ENCODE measurements around the gene AHCTF1.

DNA sequence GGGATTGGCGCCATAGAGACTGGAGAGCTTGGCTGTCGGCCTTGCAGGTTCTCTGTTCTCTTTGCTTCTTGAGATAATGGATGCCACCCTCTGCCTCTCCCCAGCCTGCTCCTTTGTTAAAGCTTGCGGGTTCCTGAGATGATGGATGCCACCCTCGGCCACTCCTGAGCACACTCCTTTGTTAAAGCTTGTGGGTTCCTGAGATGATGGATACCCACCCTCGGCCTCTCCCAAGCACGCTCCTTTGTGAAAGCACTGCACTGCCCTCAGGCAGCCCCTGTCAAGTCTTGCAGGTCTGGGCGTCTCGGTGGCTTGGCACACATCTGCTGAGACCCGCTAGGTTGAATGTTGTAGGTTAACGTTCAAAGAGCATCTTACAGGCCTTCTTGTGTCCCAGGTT is 131.0 kb downstream of the AHCTF1 start:
- TF ChIP-seq, protein P1, sequence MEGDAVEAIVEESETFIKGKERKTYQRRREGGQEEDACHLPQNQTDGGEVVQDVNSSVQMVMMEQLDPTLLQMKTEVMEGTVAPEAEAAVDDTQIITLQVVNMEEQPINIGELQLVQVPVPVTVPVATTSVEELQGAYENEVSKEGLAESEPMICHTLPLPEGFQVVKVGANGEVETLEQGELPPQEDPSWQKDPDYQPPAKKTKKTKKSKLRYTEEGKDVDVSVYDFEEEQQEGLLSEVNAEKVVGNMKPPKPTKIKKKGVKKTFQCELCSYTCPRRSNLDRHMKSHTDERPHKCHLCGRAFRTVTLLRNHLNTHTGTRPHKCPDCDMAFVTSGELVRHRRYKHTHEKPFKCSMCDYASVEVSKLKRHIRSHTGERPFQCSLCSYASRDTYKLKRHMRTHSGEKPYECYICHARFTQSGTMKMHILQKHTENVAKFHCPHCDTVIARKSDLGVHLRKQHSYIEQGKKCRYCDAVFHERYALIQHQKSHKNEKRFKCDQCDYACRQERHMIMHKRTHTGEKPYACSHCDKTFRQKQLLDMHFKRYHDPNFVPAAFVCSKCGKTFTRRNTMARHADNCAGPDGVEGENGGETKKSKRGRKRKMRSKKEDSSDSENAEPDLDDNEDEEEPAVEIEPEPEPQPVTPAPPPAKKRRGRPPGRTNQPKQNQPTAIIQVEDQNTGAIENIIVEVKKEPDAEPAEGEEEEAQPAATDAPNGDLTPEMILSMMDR (conservative IDR thresholded peaks at IDR 0.05; ENCODE audit: low read depth in 2 of 2) = no peak
- no peak for TF ChIP-seq POLR2AphosphoS5 (IDR thresholded peaks at IDR 0.05; ENCODE audit: low read depth)
- TF ChIP-seq, protein P2, sequence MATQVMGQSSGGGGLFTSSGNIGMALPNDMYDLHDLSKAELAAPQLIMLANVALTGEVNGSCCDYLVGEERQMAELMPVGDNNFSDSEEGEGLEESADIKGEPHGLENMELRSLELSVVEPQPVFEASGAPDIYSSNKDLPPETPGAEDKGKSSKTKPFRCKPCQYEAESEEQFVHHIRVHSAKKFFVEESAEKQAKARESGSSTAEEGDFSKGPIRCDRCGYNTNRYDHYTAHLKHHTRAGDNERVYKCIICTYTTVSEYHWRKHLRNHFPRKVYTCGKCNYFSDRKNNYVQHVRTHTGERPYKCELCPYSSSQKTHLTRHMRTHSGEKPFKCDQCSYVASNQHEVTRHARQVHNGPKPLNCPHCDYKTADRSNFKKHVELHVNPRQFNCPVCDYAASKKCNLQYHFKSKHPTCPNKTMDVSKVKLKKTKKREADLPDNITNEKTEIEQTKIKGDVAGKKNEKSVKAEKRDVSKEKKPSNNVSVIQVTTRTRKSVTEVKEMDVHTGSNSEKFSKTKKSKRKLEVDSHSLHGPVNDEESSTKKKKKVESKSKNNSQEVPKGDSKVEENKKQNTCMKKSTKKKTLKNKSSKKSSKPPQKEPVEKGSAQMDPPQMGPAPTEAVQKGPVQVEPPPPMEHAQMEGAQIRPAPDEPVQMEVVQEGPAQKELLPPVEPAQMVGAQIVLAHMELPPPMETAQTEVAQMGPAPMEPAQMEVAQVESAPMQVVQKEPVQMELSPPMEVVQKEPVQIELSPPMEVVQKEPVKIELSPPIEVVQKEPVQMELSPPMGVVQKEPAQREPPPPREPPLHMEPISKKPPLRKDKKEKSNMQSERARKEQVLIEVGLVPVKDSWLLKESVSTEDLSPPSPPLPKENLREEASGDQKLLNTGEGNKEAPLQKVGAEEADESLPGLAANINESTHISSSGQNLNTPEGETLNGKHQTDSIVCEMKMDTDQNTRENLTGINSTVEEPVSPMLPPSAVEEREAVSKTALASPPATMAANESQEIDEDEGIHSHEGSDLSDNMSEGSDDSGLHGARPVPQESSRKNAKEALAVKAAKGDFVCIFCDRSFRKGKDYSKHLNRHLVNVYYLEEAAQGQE (IDR thresholded peaks at IDR 0.05; ENCODE audit: unreplicated experiment) = no peak
- no peak for TF ChIP-seq EZH2phosphoT487 (IDR thresholded peaks at IDR 0.05; ENCODE audit: unreplicated experiment)
- TF ChIP-seq EZH2 (IDR thresholded peaks at IDR 0.05; ENCODE audit: low read depth, unreplicated experiment) = no peak
- no peak for TF ChIP-seq STAT1 (IDR thresholded peaks at IDR 0.05; ENCODE audit: unreplicated experiment)
- no peak for TF ChIP-seq ZNF114 (CRISPR knock-in tag; IDR thresholded peaks at IDR 0.05)
- no peak for TF ChIP-seq JUNB (IDR thresholded peaks at IDR 0.05; ENCODE audit: unreplicated experiment)
- no peak for TF ChIP-seq CREB1 (CRISPR knock-in tag; IDR thresholded peaks at IDR 0.05; ENCODE audit: low read depth)
- no peak for TF ChIP-seq ZNF331 (CRISPR knock-in tag; IDR thresholded peaks at IDR 0.05; ENCODE audit: low read depth)

Measured in GM23338 (cell line).